ENCODE data around the gene MAPRE2. TPM values are rescaled to one million over a fixed set of nuclear protein-coding genes. Genes with fewer than 3 reads are reported as not detected.

Gene MAPRE2
- total and polyA plus RNA-seq, 2 experiments from 2014 or later, result 11.2 to 16.1 TPM

GRCh38 chr18:34998661-34999060 is 42.6 kb upstream of the MAPRE2 start:
- Histone ChIP-seq H3K4me1 (ENCODE audit: insufficient read depth) (no peaks in the 10 kb centered on the region), H3K4me2 (ENCODE audit: unreplicated experiment) (no peak overlapping the region), H3K9me3 (ENCODE audit: low read depth) (no peaks in the 10 kb centered on the region), H3F3A (ENCODE audit: insufficient read depth) (no peaks in the 10 kb centered on the region), H3K9ac (no peak overlapping the region), H3K27me3 (replicated peaks; ENCODE audit: insufficient read depth) (0 out of 2 replicates have a peak, but pooled peaks cover 13% of the 10 kb centered on the region), H3K9me2 (ENCODE audit: insufficient read depth) (no peaks in the 10 kb centered on the region), H3K79me2 (ENCODE audit: insufficient read depth) (no peaks in the 10 kb centered on the region), H3K4me3 (no peak overlapping the region), H3K27ac (no peak overlapping the region), H3K36me3 (ENCODE audit: low read depth) (no peaks in the 10 kb centered on the region), H4K20me1 (ENCODE audit: insufficient read depth) (no peaks in the 10 kb centered on the region), H2AFZ (no peak overlapping the region)
- no peak for DNase-seq
- 27 to 37% methylated on average over 4 of the region's 4 CpGs for WGBS, 2 experiments (ENCODE audit: low coverage in 1 of 2, low lambda C conversion rate in 2 of 2, missing lambda C conversion rate in 2 of 2)
- TF ChIP-seq EZH2phosphoT487 (IDR thresholded peaks at IDR 0.05; ENCODE audit: insufficient read depth, low read depth), result no peak
- no peak for TF ChIP-seq EZH2 (IDR thresholded peaks at IDR 0.05; ENCODE audit: insufficient read depth, poor library complexity, severe bottlenecking)
- in situ Hi-C loops (cut with MboI), result no loop called here

- Histone ChIP-seq H3K9ac (no peak overlapping the region), H3K9me3 (ENCODE audit: low read depth) (no peaks in the 10 kb centered on the region), H3F3A (ENCODE audit: insufficient read depth) (no peaks in the 10 kb centered on the region), H3K4me3 (no peak overlapping the region), H3K4me1 (ENCODE audit: insufficient read depth) (no peaks in the 10 kb centered on the region), H3K27me3 (replicated peaks; ENCODE audit: insufficient read depth) (0 out of 2 replicates have a peak, but pooled peaks cover 18% of the 10 kb centered on the region), H3K79me2 (ENCODE audit: insufficient read depth) (no peaks in the 10 kb centered on the region), H2AFZ (no peak overlapping the region), H3K36me3 (ENCODE audit: low read depth) (no peaks in the 10 kb centered on the region), H3K9me2 (ENCODE audit: insufficient read depth) (no peaks in the 10 kb centered on the region), H4K20me1 (ENCODE audit: insufficient read depth) (no peaks in the 10 kb centered on the region), H3K4me2 (ENCODE audit: unreplicated experiment) (no peak overlapping the region), H3K27ac (no peak overlapping the region)
- DNase-seq, result no peak
- TF ChIP-seq EZH2 (IDR thresholded peaks at IDR 0.05; ENCODE audit: insufficient read depth, poor library complexity, severe bottlenecking) (no peak), EZH2phosphoT487 (IDR thresholded peaks at IDR 0.05; ENCODE audit: insufficient read depth, low read depth) (no peak)
- 46 to 50% methylated on average over 4 of the region's 4 CpGs for WGBS, 2 experiments (ENCODE audit: low coverage in 1 of 2, low lambda C conversion rate in 2 of 2, missing lambda C conversion rate in 2 of 2)
- in situ Hi-C loops (cut with MboI), result no loop called here
Measured at GRCh38 chr18:34999756-35000289, 41.4 kb upstream of the MAPRE2 start.

GRCh38 chr18:35000457-35000856 is 40.8 kb upstream of the MAPRE2 start:
- no peak overlapping the region for H3K4me3 ChIP-seq
- H3K9me3 ChIP-seq (ENCODE audit: low read depth), result no peaks in the 10 kb centered on the region
- H3K9me2 ChIP-seq (ENCODE audit: insufficient read depth), result no peaks in the 10 kb centered on the region
- no peak overlapping the region for H3K9ac ChIP-seq
- H3K4me2 ChIP-seq (ENCODE audit: unreplicated experiment), result no peak overlapping the region
- DNase-seq, result no peak
- in situ Hi-C loops (cut with MboI), result no loop called here
- H3K36me3 ChIP-seq (ENCODE audit: low read depth), result no peaks in the 10 kb centered on the region
- 0 out of 2 replicates have a peak, but pooled peaks cover 18% of the 10 kb centered on the region for H3K27me3 ChIP-seq (replicated peaks; ENCODE audit: insufficient read depth)
- H3K79me2 ChIP-seq (ENCODE audit: insufficient read depth), result no peaks in the 10 kb centered on the region
- 90 to 96% methylated on average over 3 of the region's 3 CpGs for WGBS, 2 experiments (ENCODE audit: low coverage in 1 of 2, low lambda C conversion rate in 2 of 2, missing lambda C conversion rate in 2 of 2)
- no peaks in the 10 kb centered on the region for H3F3A ChIP-seq (ENCODE audit: insufficient read depth)
- H4K20me1 ChIP-seq (ENCODE audit: insufficient read depth), result no peaks in the 10 kb centered on the region
- H2AFZ ChIP-seq, result no peak overlapping the region
- TF ChIP-seq EZH2 (IDR thresholded peaks at IDR 0.05; ENCODE audit: insufficient read depth, poor library complexity, severe bottlenecking) (no peak), EZH2phosphoT487 (IDR thresholded peaks at IDR 0.05; ENCODE audit: insufficient read depth, low read depth) (no peak)
- H3K27ac ChIP-seq, result no peak overlapping the region
- H3K4me1 ChIP-seq (ENCODE audit: insufficient read depth), result no peaks in the 10 kb centered on the region

GRCh38 chr18:35002120-35002519 is 39.1 kb upstream of the MAPRE2 start:
- Histone ChIP-seq H3K4me1 (ENCODE audit: insufficient read depth) (no peaks in the 10 kb centered on the region), H2AFZ (no peak overlapping the region), H3F3A (ENCODE audit: insufficient read depth) (no peaks in the 10 kb centered on the region), H3K79me2 (ENCODE audit: insufficient read depth) (no peaks in the 10 kb centered on the region), H3K9me2 (ENCODE audit: insufficient read depth) (no peaks in the 10 kb centered on the region), H3K4me3 (no peak overlapping the region), H3K27ac (no peak overlapping the region), H3K9me3 (ENCODE audit: low read depth) (no peaks in the 10 kb centered on the region), H3K4me2 (ENCODE audit: unreplicated experiment) (no peak overlapping the region), H3K9ac (no peak overlapping the region), H3K27me3 (replicated peaks; ENCODE audit: insufficient read depth) (0 out of 2 replicates have a peak, but pooled peaks cover 18% of the 10 kb centered on the region), H3K36me3 (ENCODE audit: low read depth) (no peaks in the 10 kb centered on the region), H4K20me1 (ENCODE audit: insufficient read depth) (no peaks in the 10 kb centered on the region)
- no peak for DNase-seq
- in situ Hi-C loops (cut with MboI), result no loop called here
- TF ChIP-seq EZH2phosphoT487 (IDR thresholded peaks at IDR 0.05; ENCODE audit: insufficient read depth, low read depth) (no peak), EZH2 (IDR thresholded peaks at IDR 0.05; ENCODE audit: insufficient read depth, poor library complexity, severe bottlenecking) (no peak)
- WGBS, 2 experiments (ENCODE audit: low coverage in 1 of 2, low lambda C conversion rate in 2 of 2, missing lambda C conversion rate in 2 of 2), result 85 to 86% methylated on average over 2 of the region's 2 CpGs
